ENCODE data around the gene ZNF557. TPM values are rescaled to one million over a fixed set of nuclear protein-coding genes. Genes with fewer than 3 reads are reported as not detected.
"Not testable (repeated sequence)": the region's sequence is repeated elsewhere in the genome, so short reads cannot be mapped to it uniquely, and the experiment has no call there.

The ZNF557 gene
- total and polyA plus RNA-seq, 7 experiments from 2014 or later: 5.4 to 36.2 (median 15.8) TPM

DNA sequence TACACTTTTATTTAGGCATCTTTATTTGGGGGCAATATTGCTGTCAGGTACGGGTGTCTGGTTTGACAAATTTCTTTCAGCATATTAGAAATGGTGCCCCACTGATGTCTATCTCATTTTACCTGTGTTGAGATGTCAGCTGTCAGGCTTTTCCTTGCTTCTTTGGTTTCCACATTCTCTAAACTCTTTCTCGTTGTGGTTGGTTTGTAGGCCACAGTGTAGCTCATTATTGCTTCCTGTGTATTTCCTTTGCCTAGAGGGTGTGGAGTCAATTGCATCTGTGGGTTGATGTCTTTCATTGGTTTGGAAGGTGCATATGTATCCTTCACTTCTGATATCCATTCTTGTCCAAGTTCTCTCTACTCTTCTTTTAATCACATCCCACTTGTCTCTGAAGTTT is 9.5 kb upstream of the ZNF557 start:
- DNase-seq (peak in 2 of 9 donors; percentile 28 to 53), ATAC-seq (peak; percentile 26)
- H3K9me3 Mint-ChIP-seq; H3K4me1 Mint-ChIP-seq; H3K4me3 ChIP-seq (ENCODE audit: low read length); H3K9me3 ChIP-seq (ENCODE audit: control insufficient read depth in 2 of 3, low read length in 3 of 3); H3K27me3 ChIP-seq (ENCODE audit: control insufficient read depth in 2 of 2, insufficient read depth in 2 of 2, low read length in 2 of 2); H3K27ac ChIP-seq (ENCODE audit: low read depth, low read length); H3K27me3 Mint-ChIP-seq; H3K27ac Mint-ChIP-seq; H3K36me3 Mint-ChIP-seq; CTCF ChIA-PET; H3K36me3 ChIP-seq (ENCODE audit: control insufficient read depth in 2 of 3, insufficient read depth in 3 of 3, low read length in 3 of 3); H3K4me1 ChIP-seq (ENCODE audit: control insufficient read depth in 2 of 2, insufficient read depth in 2 of 2, low read length in 2 of 2); POLR2A ChIA-PET; H3K4me3 Mint-ChIP-seq: not testable (repeated sequence)
- intact Hi-C loops (cut with micrococcal nuclease): loop anchor here in 1 of 2 donors (10.0 kb wide), 3 partner anchors 325 to 1155 kb away; partner anchors contain the start of genes CTXN1, GPR108, NDUFA11 and SNAPC2

DNA sequence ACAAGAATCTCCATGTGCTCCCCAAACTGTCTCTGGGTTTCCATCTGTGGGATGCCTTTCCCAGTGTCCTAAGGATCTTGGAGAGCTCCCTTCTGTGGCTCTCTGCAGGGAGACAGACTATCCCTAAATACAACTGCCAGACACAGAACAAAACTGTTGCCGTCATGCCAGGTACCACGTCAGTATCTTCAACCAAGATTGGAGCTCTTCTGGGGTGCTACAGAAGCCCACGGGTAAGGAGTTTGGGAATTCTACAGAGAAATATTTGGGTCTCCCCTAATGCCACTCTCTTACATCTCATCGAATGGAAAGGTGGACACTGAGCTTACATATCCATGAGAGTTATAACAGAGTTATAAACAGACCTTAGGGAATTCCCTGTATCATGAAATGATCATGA is 6.2 kb upstream of the ZNF557 start:
- POLR2A ChIA-PET: interaction anchor here (0.6 to 1.0 kb wide), 3 partner anchors 173 to 1122 kb away, joined by 3 to 4 read pairs (median 3); no protein-coding TSS in a partner anchor
- DNase-seq: no peak
- intact Hi-C loops (cut with micrococcal nuclease): loop anchor here in 1 of 2 donors (10.0 kb wide), 3 partner anchors 329 to 1159 kb away; partner anchors contain the start of genes CTXN1, GPR108, NDUFA11 and SNAPC2
- peaks cover 0 to 2% (median 0%) of the 10 kb centered on the region in 7 donors for H3K4me1 Mint-ChIP-seq
- no peaks in the 10 kb centered on the region for H3K36me3 Mint-ChIP-seq
- H3K4me1 ChIP-seq (ENCODE audit: control insufficient read depth in 2 of 2, insufficient read depth in 2 of 2, low read length in 2 of 2): peaks cover 0 to under 1% of the 10 kb centered on the region in 2 donors
- no peaks in the 10 kb centered on the region for H3K27me3 ChIP-seq (ENCODE audit: control insufficient read depth in 2 of 2, insufficient read depth in 2 of 2, low read length in 2 of 2)
- H3K27me3 Mint-ChIP-seq: no peaks in the 10 kb centered on the region
- H3K27ac Mint-ChIP-seq: no peak overlapping the region
- no peak for ATAC-seq
- no peaks in the 10 kb centered on the region for H3K9me3 ChIP-seq (ENCODE audit: control insufficient read depth in 2 of 3, low read length in 3 of 3)
- no peaks in the 10 kb centered on the region for H3K36me3 ChIP-seq (ENCODE audit: control insufficient read depth in 2 of 3, insufficient read depth in 3 of 3, low read length in 3 of 3)
- no peak overlapping the region for H3K27ac ChIP-seq (ENCODE audit: low read depth, low read length)
- no peaks in the 10 kb centered on the region for H3K9me3 Mint-ChIP-seq
- H3K4me3 ChIP-seq (ENCODE audit: low read length): no peak overlapping the region
- H3K4me3 Mint-ChIP-seq: no peak overlapping the region
- CTCF ChIA-PET: interaction anchor here (1.5 kb wide), 1 partner anchor 327 kb away, joined by 3 read pairs; no protein-coding TSS in a partner anchor

DNA sequence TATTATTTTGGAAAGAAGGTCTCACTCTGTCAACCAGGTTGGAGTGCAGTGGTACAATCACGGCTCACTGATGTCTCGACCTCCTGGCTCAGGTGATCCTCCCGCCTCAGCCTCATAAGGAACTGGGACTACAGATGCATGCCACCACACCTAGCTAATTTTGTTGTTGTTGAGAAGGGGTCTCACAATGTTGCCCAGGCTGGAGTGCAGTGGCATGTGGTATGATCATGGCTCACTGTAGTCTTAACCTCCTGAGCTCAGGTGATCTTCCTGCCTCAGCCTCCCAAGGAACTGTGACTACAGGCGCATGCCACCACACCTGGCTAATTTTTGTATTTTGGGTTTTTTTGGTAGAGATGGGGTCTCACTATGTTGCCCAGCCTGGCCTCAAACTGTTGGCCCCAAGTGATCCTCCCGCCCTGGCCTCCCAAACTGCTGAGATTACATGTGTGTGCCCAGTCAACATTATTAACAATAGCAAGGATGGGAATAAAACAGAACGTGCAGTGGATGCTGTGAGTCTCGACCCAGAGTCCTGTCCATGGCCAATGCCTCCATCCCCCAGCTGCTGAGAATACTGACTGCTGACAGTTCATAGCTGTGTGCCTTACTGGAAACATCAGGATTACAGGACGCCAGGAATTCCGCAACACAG is 5.6 kb upstream of the ZNF557 start:
- Histone ChIP-seq H3K9me3 (ENCODE audit: control insufficient read depth in 2 of 3, low read length in 3 of 3) (no peaks in the 10 kb centered on the region), H3K4me1 (ENCODE audit: control insufficient read depth in 2 of 2, insufficient read depth in 2 of 2, low read length in 2 of 2) (peaks cover 4 to 6% of the 10 kb centered on the region in 2 donors), H3K27me3 (ENCODE audit: control insufficient read depth in 2 of 2, insufficient read depth in 2 of 2, low read length in 2 of 2) (no peaks in the 10 kb centered on the region), H3K36me3 (ENCODE audit: control insufficient read depth in 2 of 3, insufficient read depth in 3 of 3, low read length in 3 of 3) (no peaks in the 10 kb centered on the region), H3K4me3 (ENCODE audit: low read length) (no peak overlapping the region), H3K27ac (ENCODE audit: low read depth, low read length) (no peak overlapping the region)
- Mint-ChIP-seq H3K36me3 (peaks cover 0 to under 1% (median 0%) of the 10 kb centered on the region in 5 donors), H3K27ac (no peak overlapping the region), H3K27me3 (no peaks in the 10 kb centered on the region), H3K4me1 (peaks cover 0 to 6% (median 2%) of the 10 kb centered on the region in 7 donors), H3K4me3 (no peak overlapping the region), H3K9me3 (peaks cover 0 to under 1% (median 0%) of the 10 kb centered on the region in 11 donors)
- intact Hi-C loops (cut with micrococcal nuclease): loop anchor here in 1 of 2 donors (10.0 kb wide), 3 partner anchors 329 to 1159 kb away; partner anchors contain the start of genes CTXN1, GPR108, NDUFA11 and SNAPC2
- no peak for ATAC-seq
- DNase-seq: no peak
- POLR2A ChIA-PET: interaction anchor here (0.6 to 0.9 kb wide), 2 partner anchors 35 to 1121 kb away, joined by 3 to 4 read pairs; no protein-coding TSS in a partner anchor
- CTCF ChIA-PET: interaction anchor here (0.8 to 1.5 kb wide), 2 partner anchors 327 to 639 kb away, joined by 3 read pairs; no protein-coding TSS in a partner anchor

DNA sequence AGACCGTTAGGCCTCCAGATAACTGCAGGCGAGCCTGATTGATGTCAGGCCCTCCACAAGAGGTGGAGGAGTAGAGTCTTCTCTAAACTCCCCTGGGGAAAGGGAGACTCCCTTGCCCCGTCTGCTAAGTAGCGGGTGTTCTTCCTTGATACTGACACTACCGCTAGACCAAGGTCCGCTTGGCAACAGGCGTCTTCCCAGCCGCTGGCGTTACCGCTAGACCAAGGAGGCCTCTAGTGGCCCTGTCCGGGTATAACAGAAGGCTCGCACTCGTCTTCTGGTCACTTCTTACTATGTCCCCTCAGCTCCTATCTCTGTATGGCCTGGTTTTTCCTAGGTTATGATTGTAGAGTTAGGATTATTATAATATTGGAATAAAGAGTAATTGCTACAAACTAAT is 2.4 kb upstream of the ZNF557 start:
- H3K9me3 ChIP-seq (ENCODE audit: control insufficient read depth in 2 of 3, low read length in 3 of 3); H3K27ac Mint-ChIP-seq; H3K4me3 Mint-ChIP-seq; H3K27ac ChIP-seq (ENCODE audit: low read depth, low read length); POLR2A ChIA-PET; H3K27me3 ChIP-seq (ENCODE audit: control insufficient read depth in 2 of 2, insufficient read depth in 2 of 2, low read length in 2 of 2); H3K4me3 ChIP-seq (ENCODE audit: low read length); H3K9me3 Mint-ChIP-seq; ATAC-seq; H3K27me3 Mint-ChIP-seq; DNase-seq: not testable (repeated sequence)
- peaks cover 11 to 14% of the 10 kb centered on the region in 2 donors for H3K4me1 ChIP-seq (ENCODE audit: control insufficient read depth in 2 of 2, insufficient read depth in 2 of 2, low read length in 2 of 2)
- CTCF ChIA-PET: interaction anchor here (0.7 kb wide), 1 partner anchor 54 kb away, joined by 3 read pairs; no protein-coding TSS in a partner anchor
- peaks cover 0 to 30% (median 15%) of the 10 kb centered on the region in 7 donors for H3K4me1 Mint-ChIP-seq
- H3K36me3 ChIP-seq (ENCODE audit: control insufficient read depth in 2 of 3, insufficient read depth in 3 of 3, low read length in 3 of 3): peaks cover 3 to 17% (median 11%) of the 10 kb centered on the region in 3 experiments
- H3K36me3 Mint-ChIP-seq: peaks cover 0 to 14% (median 3%) of the 10 kb centered on the region in 5 donors
- intact Hi-C loops (cut with micrococcal nuclease): loop anchor here in 1 of 2 donors (10.0 kb wide), 3 partner anchors 332 to 1162 kb away; partner anchors contain the start of genes CTXN1, GPR108, NDUFA11 and SNAPC2

DNA sequence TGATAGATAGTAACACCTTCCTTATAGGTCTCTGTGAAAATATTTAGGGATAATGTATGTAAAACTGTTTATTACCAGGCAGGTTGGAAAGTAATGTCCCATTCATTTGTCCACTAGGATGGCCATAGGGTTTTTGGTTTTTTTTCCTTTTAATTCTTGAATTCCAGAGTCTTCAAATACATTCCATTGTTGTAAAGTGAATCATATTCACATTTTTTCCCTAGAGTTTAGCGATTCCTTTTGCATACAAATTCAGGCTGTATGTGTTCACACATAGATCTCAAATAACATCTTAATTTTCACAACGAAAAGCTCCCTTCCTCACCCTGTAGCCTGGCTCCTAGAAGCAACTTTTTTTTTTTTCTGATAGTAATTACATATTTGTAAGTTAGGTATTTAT is 1.8 kb upstream of the ZNF557 start:
- H3K27ac ChIP-seq (ENCODE audit: low read depth, low read length): no peak overlapping the region
- Mint-ChIP-seq H3K27ac (no peak overlapping the region), H3K4me1 (peaks cover 6 to 36% (median 18%) of the 10 kb centered on the region in 7 donors), H3K27me3 (no peaks in the 10 kb centered on the region), H3K4me3 (no peak overlapping the region), H3K36me3 (peaks cover 5 to 20% (median 9%) of the 10 kb centered on the region in 5 donors), H3K9me3 (peaks cover 0 to 7% (median 0%) of the 10 kb centered on the region in 11 donors)
- ChIA-PET POLR2A (interaction anchor here (1.9 kb wide), 1 partner anchor 204 kb away, joined by 10 read pairs; no protein-coding TSS in a partner anchor), CTCF (interaction anchor here (0.7 kb wide), 1 partner anchor 55 kb away, joined by 3 read pairs; no protein-coding TSS in a partner anchor)
- intact Hi-C loops (cut with micrococcal nuclease): loop anchor here in 1 of 2 donors (10.0 kb wide), 3 partner anchors 333 to 1163 kb away; partner anchors contain the start of genes CTXN1, GPR108, NDUFA11 and SNAPC2
- DNase-seq (no peak), ATAC-seq (no peak)
- H3K27me3 ChIP-seq (ENCODE audit: control insufficient read depth in 2 of 2, insufficient read depth in 2 of 2, low read length in 2 of 2): no peaks in the 10 kb centered on the region
- H3K9me3 ChIP-seq (ENCODE audit: control insufficient read depth in 2 of 3, low read length in 3 of 3): no peaks in the 10 kb centered on the region
- H3K36me3 ChIP-seq (ENCODE audit: control insufficient read depth in 2 of 3, insufficient read depth in 3 of 3, low read length in 3 of 3): peaks cover 7 to 23% (median 11%) of the 10 kb centered on the region in 3 experiments
- no peak overlapping the region for H3K4me3 ChIP-seq (ENCODE audit: low read length)
- peaks cover 14% of the 10 kb centered on the region in 2 donors for H3K4me1 ChIP-seq (ENCODE audit: control insufficient read depth in 2 of 2, insufficient read depth in 2 of 2, low read length in 2 of 2)

DNA sequence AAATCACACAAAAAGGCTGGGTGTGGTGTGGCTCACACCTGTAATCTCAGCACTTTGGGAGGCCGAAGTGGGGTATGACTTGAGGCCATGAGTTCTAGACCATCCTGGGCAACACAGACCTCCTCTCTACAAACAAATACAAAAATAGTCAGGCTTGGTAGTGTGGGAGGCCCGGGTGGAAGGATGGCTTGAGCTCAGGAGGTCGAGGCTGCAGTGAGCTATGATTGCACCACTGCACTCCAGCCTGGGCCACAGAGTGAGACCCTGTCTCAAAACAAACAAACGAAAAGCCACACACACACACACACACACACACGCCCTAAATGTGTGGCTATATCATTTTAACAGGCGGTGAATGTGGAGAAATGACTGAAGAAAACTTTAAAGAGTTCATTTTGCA is 904 bp upstream of the ZNF557 start:
- H3K36me3 ChIP-seq (ENCODE audit: control insufficient read depth in 2 of 3, insufficient read depth in 3 of 3, low read length in 3 of 3): peaks cover 10 to 31% (median 11%) of the 10 kb centered on the region in 3 experiments
- intact Hi-C loops (cut with micrococcal nuclease): loop anchor here in 1 of 2 donors (10.0 kb wide), 3 partner anchors 334 to 1164 kb away; partner anchors contain the start of genes CTXN1, GPR108, NDUFA11 and SNAPC2
- peak overlapping the region; percentile 90 to 98 (median 94) for H3K4me3 Mint-ChIP-seq
- DNase-seq (no peak), ATAC-seq (no peak)
- H3K27ac Mint-ChIP-seq: peak overlapping the region; percentile 63 to 95 (median 94)
- H3K9me3 Mint-ChIP-seq: peaks cover 0 to 7% (median 0%) of the 10 kb centered on the region in 11 donors
- CTCF ChIA-PET: interaction anchor here (0.6 to 1.2 kb wide), 4 partner anchors 9 to 330 kb away, joined by 3 read pairs; no protein-coding TSS in a partner anchor
- H3K27me3 Mint-ChIP-seq: no peaks in the 10 kb centered on the region
- no peaks in the 10 kb centered on the region for H3K27me3 ChIP-seq (ENCODE audit: control insufficient read depth in 2 of 2, insufficient read depth in 2 of 2, low read length in 2 of 2)
- no peaks in the 10 kb centered on the region for H3K9me3 ChIP-seq (ENCODE audit: control insufficient read depth in 2 of 3, low read length in 3 of 3)
- peaks cover 14% of the 10 kb centered on the region in 2 donors for H3K4me1 ChIP-seq (ENCODE audit: control insufficient read depth in 2 of 2, insufficient read depth in 2 of 2, low read length in 2 of 2)
- peaks cover 7 to 38% (median 18%) of the 10 kb centered on the region in 7 donors for H3K4me1 Mint-ChIP-seq
- no peak overlapping the region for H3K27ac ChIP-seq (ENCODE audit: low read depth, low read length)
- peaks cover 6 to 26% (median 14%) of the 10 kb centered on the region in 5 donors for H3K36me3 Mint-ChIP-seq
- POLR2A ChIA-PET: interaction anchor here (0.6 to 3.1 kb wide), 17 partner anchors 9 to 800 kb away, joined by 3 to 23 read pairs (median 5); partner anchors contain the start of genes ARHGEF18, PET100 and XAB2
- no peak overlapping the region for H3K4me3 ChIP-seq (ENCODE audit: low read length)
